ENCODE results near the gene SHKBP1. TPM values are rescaled to one million over a fixed set of nuclear protein-coding genes. Genes with fewer than 3 reads are reported as not detected.

The SHKBP1 gene
- total and polyA plus RNA-seq, 2 donors from 2014 or later, result 69.6 to 91.3 TPM

DNA sequence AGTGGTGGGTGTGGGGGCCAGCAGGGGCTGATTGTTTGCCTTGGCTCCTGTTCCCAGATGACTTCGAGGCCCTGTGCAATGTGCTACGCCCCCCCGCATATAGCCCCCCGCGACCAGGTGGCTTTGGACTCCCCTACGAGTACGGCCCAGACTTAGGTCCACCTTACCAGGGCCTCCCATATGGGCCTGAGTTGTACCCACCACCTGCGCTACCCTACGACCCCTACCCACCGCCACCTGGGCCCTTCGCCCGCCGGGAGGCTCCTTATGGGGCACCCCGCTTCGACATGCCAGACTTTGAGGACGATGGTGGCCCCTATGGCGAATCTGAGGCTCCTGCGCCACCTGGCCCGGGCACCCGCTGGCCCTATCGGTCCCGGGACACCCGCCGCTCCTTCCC, 50.2 kb downstream of the SHKBP1 start:
- Histone ChIP-seq H3K9ac (ENCODE audit: low read length in 3 of 3) (no peak overlapping the region), H3K4me1 (ENCODE audit: control insufficient read depth in 2 of 3, insufficient read depth in 2 of 3, low read depth in 1 of 3, low read length in 3 of 3) (no peaks in the 10 kb centered on the region), H3K27ac (ENCODE audit: low read depth in 2 of 2, low read length in 2 of 2) (no peak overlapping the region), H3K36me3 (ENCODE audit: control insufficient read depth in 2 of 3, insufficient read depth in 3 of 3, low read length in 3 of 3) (no peaks in the 10 kb centered on the region), H3K9me3 (ENCODE audit: control insufficient read depth in 2 of 3, insufficient read depth in 1 of 3, low read length in 3 of 3) (no peaks in the 10 kb centered on the region), H3K4me3 (ENCODE audit: low read length in 3 of 3) (no peak overlapping the region), H3K27me3 (ENCODE audit: control insufficient read depth, insufficient read depth, low read length) (no peaks in the 10 kb centered on the region)
- intact Hi-C loops (cut with DNase I), result no loop called here
- no peak for FAIRE-seq
- no peak for DNase-seq
- TF ChIP-seq, protein P1, sequence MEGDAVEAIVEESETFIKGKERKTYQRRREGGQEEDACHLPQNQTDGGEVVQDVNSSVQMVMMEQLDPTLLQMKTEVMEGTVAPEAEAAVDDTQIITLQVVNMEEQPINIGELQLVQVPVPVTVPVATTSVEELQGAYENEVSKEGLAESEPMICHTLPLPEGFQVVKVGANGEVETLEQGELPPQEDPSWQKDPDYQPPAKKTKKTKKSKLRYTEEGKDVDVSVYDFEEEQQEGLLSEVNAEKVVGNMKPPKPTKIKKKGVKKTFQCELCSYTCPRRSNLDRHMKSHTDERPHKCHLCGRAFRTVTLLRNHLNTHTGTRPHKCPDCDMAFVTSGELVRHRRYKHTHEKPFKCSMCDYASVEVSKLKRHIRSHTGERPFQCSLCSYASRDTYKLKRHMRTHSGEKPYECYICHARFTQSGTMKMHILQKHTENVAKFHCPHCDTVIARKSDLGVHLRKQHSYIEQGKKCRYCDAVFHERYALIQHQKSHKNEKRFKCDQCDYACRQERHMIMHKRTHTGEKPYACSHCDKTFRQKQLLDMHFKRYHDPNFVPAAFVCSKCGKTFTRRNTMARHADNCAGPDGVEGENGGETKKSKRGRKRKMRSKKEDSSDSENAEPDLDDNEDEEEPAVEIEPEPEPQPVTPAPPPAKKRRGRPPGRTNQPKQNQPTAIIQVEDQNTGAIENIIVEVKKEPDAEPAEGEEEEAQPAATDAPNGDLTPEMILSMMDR (IDR thresholded peaks at IDR 0.05; ENCODE audit: borderline replicate concordance, extremely low read depth, insufficient read depth), result no peak

GRCh38 chr19:40627486-40628279, 51.0 kb downstream of the SHKBP1 start:
- no peak overlapping the region for H3K9ac ChIP-seq (ENCODE audit: low read length in 3 of 3)
- no peak overlapping the region for H3K4me3 ChIP-seq (ENCODE audit: low read length in 3 of 3)
- H3K36me3 ChIP-seq (ENCODE audit: control insufficient read depth in 2 of 3, insufficient read depth in 3 of 3, low read length in 3 of 3), result no peaks in the 10 kb centered on the region
- FAIRE-seq (no peak), DNase-seq (no peak)
- intact Hi-C loops (cut with DNase I), result no loop called here
- no peak overlapping the region for H3K27ac ChIP-seq (ENCODE audit: low read depth in 2 of 2, low read length in 2 of 2)
- no peaks in the 10 kb centered on the region for H3K9me3 ChIP-seq (ENCODE audit: control insufficient read depth in 2 of 3, insufficient read depth in 1 of 3, low read length in 3 of 3)
- no peaks in the 10 kb centered on the region for H3K4me1 ChIP-seq (ENCODE audit: control insufficient read depth in 2 of 3, insufficient read depth in 2 of 3, low read depth in 1 of 3, low read length in 3 of 3)
- H3K27me3 ChIP-seq (ENCODE audit: control insufficient read depth, insufficient read depth, low read length), result no peaks in the 10 kb centered on the region
- TF ChIP-seq, protein P1 (IDR thresholded peaks at IDR 0.05; ENCODE audit: borderline replicate concordance, extremely low read depth, insufficient read depth), result no peak

DNA sequence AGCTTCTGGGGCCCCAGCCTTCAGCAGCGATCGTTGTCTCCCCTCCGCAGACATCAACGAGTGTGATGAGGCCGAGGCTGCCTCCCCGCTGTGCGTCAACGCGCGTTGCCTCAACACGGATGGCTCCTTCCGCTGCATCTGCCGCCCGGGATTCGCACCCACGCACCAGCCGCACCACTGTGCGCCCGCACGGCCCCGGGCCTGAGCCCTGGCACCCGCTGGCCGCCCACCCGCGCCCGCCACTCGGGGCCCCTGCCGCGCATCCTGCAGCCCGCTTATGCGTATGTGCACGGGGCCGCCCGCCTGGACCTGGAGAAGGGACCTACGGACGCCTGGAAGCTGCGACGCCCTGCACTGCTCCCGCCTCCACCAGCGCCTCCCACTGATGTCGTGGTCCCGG, 52.7 kb downstream of the SHKBP1 start:
- H3K27me3 ChIP-seq (ENCODE audit: control insufficient read depth, insufficient read depth, low read length), result no peaks in the 10 kb centered on the region
- FAIRE-seq (no peak), DNase-seq (no peak)
- peaks cover 0 to 6% (median 0%) of the 10 kb centered on the region in 3 donors for H3K4me1 ChIP-seq (ENCODE audit: control insufficient read depth in 2 of 3, insufficient read depth in 2 of 3, low read depth in 1 of 3, low read length in 3 of 3)
- H3K27ac ChIP-seq (ENCODE audit: low read depth in 2 of 2, low read length in 2 of 2), result no peak overlapping the region
- TF ChIP-seq, protein P1 (IDR thresholded peaks at IDR 0.05; ENCODE audit: borderline replicate concordance, extremely low read depth, insufficient read depth), result no peak
- H3K9me3 ChIP-seq (ENCODE audit: control insufficient read depth in 2 of 3, insufficient read depth in 1 of 3, low read length in 3 of 3), result no peaks in the 10 kb centered on the region
- intact Hi-C loops (cut with DNase I), result no loop called here
- no peaks in the 10 kb centered on the region for H3K36me3 ChIP-seq (ENCODE audit: control insufficient read depth in 2 of 3, insufficient read depth in 3 of 3, low read length in 3 of 3)
- H3K9ac ChIP-seq (ENCODE audit: low read length in 3 of 3), result no peak overlapping the region
- H3K4me3 ChIP-seq (ENCODE audit: low read length in 3 of 3), result no peak overlapping the region

All from kidney (tissue), 14 donors.